ENCODE data around the gene FARS2. TPM values are rescaled to one million over a fixed set of nuclear protein-coding genes. Genes with fewer than 3 reads are reported as not detected.

FARS2 gene
- total RNA-seq, 2 donors from 2014 or later: 15.4 to 15.7 TPM

DNA sequence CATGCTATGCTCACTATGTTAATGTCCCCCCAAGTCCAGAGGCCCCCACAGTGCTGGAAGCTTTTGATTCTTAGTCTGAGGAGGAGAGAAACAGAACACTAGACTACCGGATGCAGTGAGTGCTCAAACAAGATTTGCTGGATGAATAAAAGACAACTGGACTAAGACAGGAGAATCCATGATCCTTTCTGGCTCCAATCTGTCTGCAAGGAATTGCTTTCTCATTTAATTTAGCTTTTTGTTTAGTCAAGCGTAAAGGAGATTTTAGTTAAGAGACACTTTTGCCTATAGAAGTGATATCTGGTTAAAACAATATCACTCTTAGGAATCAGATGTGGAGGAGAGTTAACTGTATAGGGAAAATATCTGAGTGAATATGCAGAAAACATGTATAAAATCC is 14.1 kb upstream of the FARS2 start:
- no peak for DNase-seq
- ATAC-seq: no peak
- intact Hi-C loops (cut with DNase I, micrococcal nuclease): no loop called here

DNA sequence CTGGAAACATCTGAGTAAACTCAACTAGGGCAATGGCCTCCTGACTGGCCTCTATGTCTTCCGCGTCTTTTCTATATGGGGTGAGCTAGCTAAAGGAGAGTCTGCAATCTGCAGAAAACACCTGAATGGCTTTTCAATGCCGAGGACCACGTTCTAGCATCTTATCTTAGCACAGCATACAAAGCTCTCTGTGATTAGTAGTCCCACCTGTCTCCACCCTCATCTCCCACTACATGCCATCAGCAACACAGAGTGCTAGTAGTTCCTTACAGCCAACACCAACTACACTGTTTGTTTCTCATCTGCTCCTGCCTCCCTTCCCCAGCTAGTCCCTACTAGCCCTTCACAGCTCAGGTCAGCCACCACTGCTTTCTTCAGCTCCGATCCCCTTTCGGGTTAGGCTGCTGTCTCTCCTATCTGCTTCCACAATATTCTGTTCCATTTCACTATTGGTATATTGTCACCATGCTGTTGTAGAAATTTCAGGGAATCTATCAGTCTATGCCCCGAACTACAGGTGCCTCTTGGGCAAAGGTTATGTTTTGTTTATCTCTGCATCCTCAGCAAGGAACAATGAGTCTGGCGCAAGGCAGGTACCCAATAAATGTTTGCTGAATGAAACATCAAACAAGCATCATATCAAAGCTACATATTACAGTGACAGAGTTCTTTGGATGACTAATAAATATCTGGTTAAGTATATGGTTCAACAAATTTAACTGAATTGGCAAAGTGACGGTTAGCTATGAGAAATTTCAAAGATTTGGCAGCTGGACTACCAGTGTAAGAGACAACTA is 12.8 kb upstream of the FARS2 start:
- ATAC-seq (no peak), DNase-seq (no peak)
- intact Hi-C loops (cut with DNase I, micrococcal nuclease): no loop called here

DNA sequence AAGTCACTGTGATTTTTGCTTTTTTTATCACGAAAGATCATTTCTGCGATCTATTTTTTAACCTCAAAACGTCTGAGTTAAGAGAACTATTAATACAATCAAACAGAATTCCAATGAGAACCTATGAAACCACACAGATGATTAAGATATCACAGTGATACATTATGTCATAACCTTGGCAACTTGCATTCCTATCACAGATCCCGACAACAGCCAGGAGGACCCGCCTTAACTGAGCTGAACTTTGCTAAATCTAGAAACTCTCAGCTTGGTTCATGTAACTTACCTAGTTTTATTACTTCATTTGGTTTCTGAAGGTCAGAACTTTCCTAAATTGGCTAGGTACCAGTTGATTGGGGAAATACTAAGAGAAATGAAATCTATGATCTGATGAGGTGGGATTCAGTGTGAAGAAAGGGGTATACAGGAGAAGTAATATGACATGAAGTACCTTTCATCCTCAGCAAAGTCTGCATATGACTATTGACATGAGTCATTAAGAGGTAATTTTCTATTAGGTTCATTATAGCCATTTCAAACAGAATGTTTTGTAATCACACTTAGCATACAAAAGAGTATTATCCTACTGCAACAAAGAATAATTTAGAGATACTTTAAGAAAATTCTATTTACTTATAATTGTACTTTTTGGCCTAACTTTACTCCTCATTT is 11.7 kb upstream of the FARS2 start:
- ATAC-seq (no peak), DNase-seq (no peak)
- intact Hi-C loops (cut with DNase I, micrococcal nuclease): no loop called here

DNA sequence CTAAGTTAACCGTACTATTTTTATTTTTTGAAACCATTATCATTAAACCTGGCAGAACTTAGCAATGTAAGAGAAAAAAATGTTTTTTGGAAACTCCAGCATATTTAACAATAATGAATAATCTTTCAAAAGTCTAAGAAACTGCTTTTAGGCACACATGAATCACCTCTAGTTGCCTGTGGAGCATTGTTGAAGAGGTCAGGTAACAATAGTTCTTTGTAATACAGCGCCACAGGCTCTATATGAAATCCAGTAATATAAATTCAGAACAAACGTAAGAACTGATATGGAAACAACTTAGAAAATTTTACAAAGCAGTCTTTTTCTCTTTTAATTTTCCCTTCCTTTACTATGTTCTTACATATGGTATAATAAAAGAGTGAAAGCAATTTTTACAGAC is 10.9 kb upstream of the FARS2 start:
- intact Hi-C loops (cut with DNase I, micrococcal nuclease): no loop called here
- DNase-seq: no peak
- no peak for ATAC-seq

DNA sequence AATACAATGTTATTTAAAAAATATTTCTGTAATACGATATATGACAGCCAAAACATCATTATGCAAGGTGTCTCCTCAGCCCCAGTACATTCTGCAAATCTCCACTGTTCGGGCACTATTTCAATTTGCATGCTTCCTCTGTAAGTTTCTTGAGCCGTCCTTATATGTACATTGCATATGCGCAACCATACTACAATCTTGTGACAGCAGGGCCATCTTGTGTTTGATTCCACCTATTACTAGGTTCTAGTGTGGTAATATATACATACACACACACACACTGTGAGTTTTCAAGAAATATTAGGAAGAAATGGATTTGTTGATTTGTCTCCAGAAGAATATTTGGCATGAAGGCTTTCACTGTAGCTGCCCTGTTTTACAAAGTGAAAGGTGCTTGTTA is 10.4 kb upstream of the FARS2 start:
- ATAC-seq (no peak), DNase-seq (no peak)
- intact Hi-C loops (cut with DNase I, micrococcal nuclease): no loop called here

DNA sequence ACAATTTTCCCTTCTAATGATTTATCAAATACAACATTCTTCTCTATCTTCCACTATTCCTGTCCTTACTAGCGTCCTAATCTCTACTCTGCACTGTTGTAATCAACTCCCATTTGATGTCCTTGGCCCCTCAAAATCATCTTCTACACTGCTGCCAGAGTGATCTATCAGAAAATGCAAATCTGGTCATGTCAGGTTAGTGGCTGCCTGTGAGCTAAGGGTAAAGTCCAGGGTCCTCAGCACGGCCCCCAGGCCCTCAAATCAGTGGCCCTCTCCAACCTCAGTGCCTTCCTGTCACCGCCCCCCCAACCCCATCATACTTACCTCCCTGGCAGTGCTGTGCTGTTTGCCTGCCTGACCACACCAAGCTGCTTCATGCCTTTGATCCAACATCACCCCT is 4.4 kb upstream of the FARS2 start:
- no peak for ATAC-seq
- intact Hi-C loops (cut with DNase I, micrococcal nuclease): no loop called here

DNA sequence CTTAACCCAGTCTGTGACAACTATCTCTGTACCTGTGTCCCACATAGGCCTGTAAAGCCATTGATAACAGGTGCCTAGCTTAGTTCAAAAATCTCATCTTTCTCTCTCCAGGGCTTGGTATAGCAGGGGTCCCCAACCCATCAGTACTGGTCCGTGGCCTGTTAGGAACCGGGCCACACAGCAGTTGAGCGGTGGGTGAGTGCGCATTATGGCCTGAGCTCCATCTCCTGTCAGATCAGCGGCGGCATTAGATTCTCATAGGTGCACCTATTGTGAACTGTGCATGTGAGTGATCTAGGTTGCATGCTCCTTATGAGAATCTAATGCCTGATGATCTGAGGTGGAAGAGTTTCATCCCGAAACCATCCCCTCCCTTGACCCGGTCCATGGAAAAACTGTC is 3.9 kb upstream of the FARS2 start:
- ATAC-seq: no peak
- DNase-seq: no peak
- intact Hi-C loops (cut with DNase I, micrococcal nuclease): no loop called here

More for the DNA sequence above, 4.4 kb upstream of the FARS2 start:
- no peak for DNase-seq

DNA sequence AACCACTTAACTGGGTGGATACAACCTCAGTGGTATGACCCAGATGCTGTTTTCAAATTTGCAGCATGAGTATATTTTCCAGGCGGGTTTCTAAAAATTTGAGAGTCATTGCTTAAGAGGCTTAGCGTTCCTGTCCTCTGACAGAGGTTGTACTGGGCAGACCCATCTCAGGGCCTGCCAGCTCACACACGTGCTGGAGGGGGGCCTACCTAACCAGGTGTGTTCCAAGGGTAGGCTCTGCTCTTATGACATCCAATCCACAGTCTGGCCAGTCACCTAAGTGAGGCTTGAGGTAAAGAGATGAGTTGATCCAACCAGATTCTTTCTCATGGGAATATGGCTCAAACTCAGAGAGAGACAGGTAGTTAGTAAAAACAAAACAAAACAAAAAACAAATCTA is 1.9 kb upstream of the FARS2 start:
- intact Hi-C loops (cut with DNase I, micrococcal nuclease): no loop called here
- DNase-seq (no peak), ATAC-seq (no peak)

DNA sequence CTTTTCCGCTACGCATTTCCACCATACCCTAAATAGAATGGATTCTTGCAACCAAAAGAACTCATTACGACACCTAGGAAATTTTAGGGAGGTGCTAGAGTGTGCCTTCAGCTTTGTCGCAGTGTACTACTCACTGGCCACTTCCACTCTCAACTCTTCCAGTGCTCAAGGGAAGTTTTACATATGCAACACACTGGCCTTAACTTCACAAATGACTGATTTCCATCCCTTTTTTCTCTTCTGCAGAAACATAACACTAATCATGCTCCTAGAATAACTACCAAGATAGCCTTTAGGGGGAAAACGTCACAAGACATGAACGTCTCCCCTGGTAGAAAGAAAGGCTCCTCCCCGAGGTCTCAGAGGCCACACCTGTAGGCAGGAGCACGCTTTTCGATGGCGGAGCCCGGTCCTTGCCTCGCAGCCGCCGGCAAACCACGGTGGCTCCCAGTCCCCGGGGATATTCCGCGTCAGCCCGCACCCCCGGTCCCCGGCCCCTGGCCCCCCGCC is 1.1 kb upstream of the FARS2 start:
- peak; percentile 74 for ATAC-seq
- intact Hi-C loops (cut with DNase I, micrococcal nuclease): no loop called here
- peak; percentile 73 to 77 for DNase-seq

DNA sequence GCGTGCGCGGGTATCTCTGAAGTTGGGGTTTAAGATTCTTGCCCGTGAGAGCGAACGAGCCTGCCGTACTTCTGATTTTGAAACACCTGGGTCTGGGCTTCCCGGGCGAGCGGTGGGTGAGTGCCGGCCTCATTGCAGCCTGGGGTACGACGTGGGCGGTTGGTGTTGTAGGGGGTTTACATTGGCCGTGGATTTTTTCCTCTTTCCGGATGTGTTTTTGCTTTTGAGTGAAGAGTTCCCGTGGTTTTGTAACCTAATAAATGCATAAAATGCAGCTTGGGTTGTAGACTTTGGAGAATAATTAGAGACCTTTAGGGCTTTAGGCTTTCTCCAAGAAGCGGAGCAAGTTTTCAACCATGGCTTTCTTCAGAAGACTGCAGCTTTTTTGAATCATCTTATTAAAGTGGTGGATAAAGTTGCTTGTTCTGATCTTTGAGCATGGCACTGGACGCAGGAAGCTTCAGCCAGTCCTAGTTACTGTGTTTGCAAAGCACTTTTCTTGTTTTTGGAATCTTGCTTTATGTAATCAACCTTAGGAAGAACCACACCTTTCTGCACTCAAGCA is 314 bp downstream of the FARS2 start:
- intact Hi-C loops (cut with DNase I, micrococcal nuclease): no loop called here
- DNase-seq (no peak), ATAC-seq (no peak)

DNA sequence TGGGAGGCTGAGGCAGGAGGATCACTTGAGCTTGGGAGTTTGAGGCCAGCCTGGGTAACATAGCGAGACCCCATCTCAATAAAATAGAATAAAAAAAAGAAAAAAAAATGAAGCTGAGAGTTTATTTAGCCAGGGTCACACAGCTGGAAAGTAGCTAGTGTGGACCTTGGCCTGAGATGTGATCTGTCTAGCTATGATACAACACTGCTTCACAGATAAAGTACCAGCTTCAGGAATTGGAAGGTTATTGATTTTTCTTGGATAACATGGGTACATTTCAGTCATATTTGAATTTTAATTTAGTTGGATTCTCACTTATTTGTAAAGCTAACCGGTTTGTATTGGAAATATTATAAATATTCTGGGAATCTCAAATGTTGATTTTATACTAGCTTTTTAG is 5.1 kb downstream of the FARS2 start:
- DNase-seq (no peak), ATAC-seq (no peak)
- intact Hi-C loops (cut with DNase I, micrococcal nuclease): no loop called here

DNA sequence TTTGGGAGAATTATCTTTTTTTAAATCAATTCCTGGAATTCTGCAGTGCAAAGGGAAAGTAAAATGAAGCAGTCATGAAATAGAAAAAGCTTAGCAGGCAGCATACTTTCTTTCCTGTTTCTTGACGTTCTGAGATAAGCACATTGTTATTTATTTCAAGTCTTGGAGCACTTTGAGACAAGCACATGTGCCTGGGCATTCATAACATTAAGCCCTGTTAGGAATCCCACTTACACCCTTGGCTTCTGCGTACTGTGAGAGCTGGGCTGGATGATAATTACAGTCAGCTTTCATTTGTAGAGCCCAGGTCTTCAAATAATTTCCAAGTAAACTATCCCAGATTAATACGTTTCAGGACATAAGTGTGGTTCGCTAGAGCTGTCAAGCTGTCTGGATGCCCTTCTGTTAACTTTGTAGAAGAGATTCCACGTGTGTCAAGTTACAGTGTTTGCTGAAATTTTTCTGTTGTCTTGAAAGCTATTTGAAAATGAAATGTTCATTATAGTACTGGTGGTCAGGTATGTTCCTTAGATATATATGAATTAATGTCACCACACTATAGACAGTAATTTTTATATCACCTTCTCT is 8.9 kb downstream of the FARS2 start:
- intact Hi-C loops (cut with DNase I, micrococcal nuclease): no loop called here
- DNase-seq (no peak), ATAC-seq (no peak)

DNA sequence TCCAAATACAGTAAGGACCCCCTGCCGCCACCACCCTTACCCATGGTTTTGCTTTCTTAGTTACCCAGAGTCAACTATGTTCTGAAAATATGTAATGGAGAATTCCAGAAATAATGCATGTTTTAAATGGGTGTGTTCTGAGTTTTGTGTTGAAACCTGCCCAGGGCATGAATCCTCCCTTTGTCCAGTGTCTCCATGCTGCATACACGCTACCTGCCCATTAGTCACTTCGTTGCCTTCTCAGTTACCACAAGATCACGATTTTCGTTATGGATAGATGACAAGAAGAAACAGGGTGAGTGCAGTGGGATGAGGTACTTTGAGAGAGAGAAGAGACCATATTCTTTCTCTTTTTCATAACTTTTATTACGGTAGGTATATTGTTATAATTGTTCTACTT is 10.6 kb downstream of the FARS2 start:
- DNase-seq (no peak), ATAC-seq (no peak)
- intact Hi-C loops (cut with DNase I, micrococcal nuclease): no loop called here

DNA sequence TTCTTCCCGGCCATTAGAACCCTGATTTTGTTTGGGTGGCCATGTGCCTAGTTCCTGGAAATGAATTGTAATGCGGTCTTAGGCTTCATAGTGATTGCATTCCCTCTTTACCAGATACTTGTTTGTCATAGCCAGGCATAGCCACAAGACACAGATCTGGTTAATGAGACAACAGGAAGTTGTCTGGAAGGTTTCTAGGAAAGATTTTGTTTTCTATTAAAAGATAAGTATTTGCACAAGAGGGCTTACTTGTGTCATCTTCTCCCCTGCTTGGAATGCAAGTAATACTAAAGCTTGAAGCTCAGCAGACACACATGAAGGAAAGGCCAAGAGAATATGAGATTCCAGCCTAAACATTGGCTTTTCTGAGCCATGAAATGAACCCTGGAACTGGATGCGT is 12.9 kb downstream of the FARS2 start:
- intact Hi-C loops (cut with DNase I, micrococcal nuclease): no loop called here
- DNase-seq (no peak), ATAC-seq (no peak)

DNA sequence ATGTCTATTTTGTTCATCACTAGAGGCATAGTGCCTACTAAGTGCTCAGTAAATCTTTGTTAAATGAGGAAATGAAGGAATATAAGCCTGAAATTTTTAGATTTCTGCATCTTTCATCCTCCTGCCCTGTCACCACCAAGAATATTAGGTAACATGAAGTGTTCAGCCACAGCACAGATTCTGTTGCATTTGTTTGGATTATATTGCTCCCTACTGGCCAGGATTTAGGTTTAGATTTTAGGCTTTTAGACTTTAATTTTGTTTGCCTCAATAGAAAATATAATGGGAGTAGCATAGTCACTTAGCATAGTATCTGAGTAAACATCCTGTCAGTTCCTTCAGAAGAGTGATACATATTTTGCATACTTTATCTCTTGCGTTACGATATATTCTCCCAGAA is 14.2 kb downstream of the FARS2 start:
- DNase-seq (no peak), ATAC-seq (no peak)
- intact Hi-C loops (cut with DNase I, micrococcal nuclease): no loop called here

DNA sequence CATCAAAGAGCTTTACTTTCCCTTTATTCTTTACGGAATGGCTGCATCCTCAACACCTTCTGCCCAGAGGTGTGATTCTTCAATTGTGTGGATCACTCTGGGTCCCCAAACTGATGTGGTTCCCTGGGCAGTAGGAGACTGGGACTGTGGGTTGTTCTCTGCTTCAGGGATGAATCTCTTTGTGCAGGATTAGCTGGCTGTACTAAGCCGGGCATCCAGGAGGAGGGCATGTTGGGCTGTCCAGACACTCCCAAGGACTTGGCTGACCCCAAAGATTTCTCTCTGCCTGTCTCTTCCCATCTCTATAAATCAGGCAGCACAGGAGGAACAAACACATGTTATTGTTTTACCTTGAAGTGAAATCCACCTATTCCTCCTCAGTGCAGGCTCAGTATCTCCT is 15.3 kb downstream of the FARS2 start:
- DNase-seq (no peak), ATAC-seq (no peak)
- intact Hi-C loops (cut with DNase I, micrococcal nuclease): no loop called here

DNA sequence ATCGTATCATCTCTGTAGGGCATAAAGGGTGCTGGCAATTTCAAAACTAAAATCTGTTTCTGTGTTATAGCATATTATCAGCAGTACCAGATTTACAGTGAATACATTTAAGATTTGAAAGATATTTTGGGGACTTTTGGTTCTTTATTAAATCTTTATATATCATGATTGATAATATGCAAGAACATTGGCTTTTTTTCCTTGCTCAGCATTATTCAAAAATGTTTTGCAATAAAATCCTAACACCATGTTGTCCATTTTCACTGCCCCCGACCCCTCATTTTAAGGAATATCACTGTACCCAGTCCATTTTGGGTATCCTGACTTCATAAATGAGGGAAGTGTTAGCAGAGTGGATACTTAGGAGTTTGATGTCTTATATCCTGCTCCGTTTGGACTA is 16.3 kb downstream of the FARS2 start:
- intact Hi-C loops (cut with DNase I, micrococcal nuclease): no loop called here
- ATAC-seq (no peak), DNase-seq (no peak)

DNA sequence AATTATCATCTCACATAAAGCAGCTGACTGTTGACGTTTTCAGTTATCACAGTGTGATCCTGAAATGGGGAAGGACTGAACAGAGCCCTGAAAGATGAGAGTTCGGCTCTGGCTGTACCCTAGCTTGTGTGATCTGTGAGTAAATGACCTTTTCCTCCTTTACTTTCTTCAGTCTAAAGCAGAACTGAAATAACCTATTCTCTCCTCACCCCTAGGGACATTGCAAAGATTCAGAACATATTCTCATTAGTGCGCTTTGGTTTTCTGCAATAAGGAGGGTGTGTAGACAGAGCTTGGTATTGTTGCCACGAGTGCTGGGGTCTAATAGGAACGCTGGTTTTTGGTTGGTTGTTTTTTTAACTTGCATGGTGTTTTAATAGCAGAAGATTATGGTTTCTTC is 16.7 kb downstream of the FARS2 start:
- ATAC-seq (no peak), DNase-seq (no peak)
- intact Hi-C loops (cut with DNase I, micrococcal nuclease): no loop called here

DNA sequence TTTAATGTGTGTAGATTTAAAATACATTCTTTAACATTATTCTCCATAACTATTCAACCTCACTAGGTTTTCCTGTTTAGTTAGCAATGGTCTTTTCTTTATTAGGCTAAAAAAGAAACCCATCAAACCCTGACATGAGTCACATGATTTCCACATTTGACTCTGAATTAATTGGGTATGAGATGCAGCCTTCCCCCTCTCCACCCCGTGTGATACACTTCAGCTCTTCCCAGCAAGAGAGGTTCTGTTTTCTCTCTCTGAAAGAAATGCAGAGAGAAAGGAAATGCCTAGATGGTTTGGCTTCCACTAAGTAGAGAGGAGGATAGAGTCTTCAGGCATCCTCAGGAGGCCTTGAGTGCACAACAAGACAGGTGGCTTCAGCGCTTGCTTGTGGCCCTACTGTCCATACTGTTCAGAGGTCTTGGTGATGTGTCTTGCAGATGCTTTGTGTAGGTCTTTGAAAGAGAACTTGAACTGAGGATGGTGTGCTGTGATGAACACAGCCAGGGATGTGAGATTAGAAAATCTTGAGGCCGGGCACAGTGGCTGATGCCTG is 17.3 kb downstream of the FARS2 start:
- intact Hi-C loops (cut with DNase I, micrococcal nuclease): no loop called here
- DNase-seq (no peak), ATAC-seq (no peak)

DNA sequence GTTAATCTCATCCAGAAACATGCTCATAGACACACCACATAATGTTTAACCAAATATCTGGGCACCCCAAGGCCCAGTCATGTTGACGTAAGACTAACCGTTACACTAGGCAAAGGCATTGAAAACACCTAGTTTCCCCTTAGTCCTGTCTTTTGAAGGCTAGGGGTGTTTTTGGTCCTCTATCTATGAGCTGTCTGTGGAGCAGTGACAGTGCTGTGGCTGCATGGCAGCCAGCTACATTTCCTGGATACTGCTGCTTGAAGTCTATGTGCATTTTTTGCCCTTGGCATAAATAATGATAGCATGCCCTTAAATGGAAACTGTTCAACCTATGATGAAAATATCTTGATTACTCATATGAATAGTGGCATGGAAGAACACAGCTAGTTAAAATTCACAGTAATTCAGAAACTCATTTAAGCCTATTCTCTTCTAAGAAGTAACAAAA is 18.6 kb downstream of the FARS2 start:
- ATAC-seq (no peak), DNase-seq (no peak)
- intact Hi-C loops (cut with DNase I, micrococcal nuclease): no loop called here
